Gastrocnemius medialis (tissue), 4 donors: Measurements from ENCODE around the gene OR52K1. TPM values are rescaled to one million over a fixed set of nuclear protein-coding genes. Genes with fewer than 3 reads are reported as not detected.

Experiments used
- ATAC-seq, 2 donors: fragments of 150-250 bp; one replicate each; pipeline ENCODE4 v1.9.1; 2016
- DNase-seq, 2 donors: peaks; one replicate each; pipeline ENCODE4 v3.0.0-alpha.2; 2019
- H3K27ac ChIP-seq, 4 donors: fragments of 200-600 bp; sonication (generic); 1 replicate in 1 of 4; 2 replicates in 3 of 4; pipeline ENCODE4 v1.5.1; 2016 to 2018; ENCODE audit warnings: mild to moderate bottlenecking in 2 of 4, moderate library complexity in 1 of 4
- H3K27me3 ChIP-seq, 3 donors: fragments of 200-600 bp; sonication (generic) in 2 of 3; 1 replicate in 1 of 3; 2 replicates in 2 of 3; pipeline versions ENCODE4 v1.5.1 to v1.6.0; 2016 to 2019; ENCODE audit warnings: mild to moderate bottlenecking in 1 of 3, moderate library complexity in 1 of 3
- H3K36me3 ChIP-seq, 2 donors: fragments of 200-600 bp; sonication (generic) in 1 of 2; one replicate each; pipeline ENCODE4 v1.5.1; 2017 to 2018
- H3K4me1 ChIP-seq, 2 donors: fragments of 200-600 bp; sonication (generic) in 1 of 2; one replicate each; pipeline ENCODE4 v1.5.1; 2016 to 2017; ENCODE audit warnings: mild to moderate bottlenecking in 2 of 2
- H3K4me3 ChIP-seq, 4 donors: fragments of 200-600 bp; sonication (generic) in 3 of 4; 1 replicate in 1 of 4; 2 replicates in 3 of 4; pipeline ENCODE4 v1.5.1; 2016 to 2019; ENCODE audit warnings: mild to moderate bottlenecking in 2 of 4
- H3K9me3 ChIP-seq, 3 donors: fragments of 200-600 bp; sonication (generic) in 2 of 3; 1 replicate in 1 of 3; 2 replicates in 2 of 3; pipeline ENCODE4 v1.5.1; 2016 to 2019
- POLR2A ChIP-seq, 2 donors: fragments of 450-650 bp; IDR thresholded peaks; one replicate each; pipeline ENCODE4 v1.6.1; 2017; ENCODE audit warnings: antibody characterized with exemption in 2 of 2, mild to moderate bottlenecking in 2 of 2, moderate library complexity in 2 of 2
- in situ Hi-C, 4 donors: fragments of 200-750 bp; cut with MboI; loops; one replicate each; pipeline versions ENCODE4 v1.15.0 to v1.8.0; 2017; ENCODE audit warnings: low sequenced_read_pairs in 4 of 4
- intact Hi-C: fragments of 100-400 bp; cut with DNase I; formaldehyde crosslinking; loops from one replicate; pipeline ENCODE4 v1.15.1; 2023; ENCODE audit warnings: low total_unique reads
- total RNA-seq, 4 donors: library from RNA; depleted of rRNA; stranded (reverse); fragments of >200 nt; gene quantifications; one replicate each; pipeline versions ENCODE4 v1.1.0 to v1.2.3, GENCODE V29; 2016
- TF ChIP-seq, protein P1 (sequence below), 5 experiments: fragments of 450-650 bp in 3 of 5; fragments of 200-600 bp in 2 of 5; sonication (generic) in 2 of 5; IDR thresholded peaks in 4 of 5; conservative IDR thresholded peaks in 1 of 5; 1 replicate in 4 of 5; 2 replicates in 1 of 5; pipeline ENCODE4 v1.5.1; 2016 to 2019; ENCODE audit warnings: antibody characterized with exemption in 5 of 5, mild to moderate bottlenecking in 3 of 5, moderate library complexity in 3 of 5

OR52K1 gene
- not detected for total RNA-seq

- Histone ChIP-seq H3K27ac (no peak within 1 kb of the TSS), H3K9me3 (no peaks in the 10 kb centered on the region), H3K36me3 (no peaks in the 10 kb centered on the region), H3K4me3 (no peak within 1 kb of the TSS), H3K4me1 (no peaks in the 10 kb centered on the region), H3K27me3 (no peaks in the 10 kb centered on the region)
- intact Hi-C loops (no loop called here), in situ Hi-C loops (no loop called here)
- DNase-seq: no peak
- no peak for ATAC-seq
- no peak for TF ChIP-seq POLR2A (IDR thresholded peaks at IDR 0.05)
- TF ChIP-seq, protein P1, sequence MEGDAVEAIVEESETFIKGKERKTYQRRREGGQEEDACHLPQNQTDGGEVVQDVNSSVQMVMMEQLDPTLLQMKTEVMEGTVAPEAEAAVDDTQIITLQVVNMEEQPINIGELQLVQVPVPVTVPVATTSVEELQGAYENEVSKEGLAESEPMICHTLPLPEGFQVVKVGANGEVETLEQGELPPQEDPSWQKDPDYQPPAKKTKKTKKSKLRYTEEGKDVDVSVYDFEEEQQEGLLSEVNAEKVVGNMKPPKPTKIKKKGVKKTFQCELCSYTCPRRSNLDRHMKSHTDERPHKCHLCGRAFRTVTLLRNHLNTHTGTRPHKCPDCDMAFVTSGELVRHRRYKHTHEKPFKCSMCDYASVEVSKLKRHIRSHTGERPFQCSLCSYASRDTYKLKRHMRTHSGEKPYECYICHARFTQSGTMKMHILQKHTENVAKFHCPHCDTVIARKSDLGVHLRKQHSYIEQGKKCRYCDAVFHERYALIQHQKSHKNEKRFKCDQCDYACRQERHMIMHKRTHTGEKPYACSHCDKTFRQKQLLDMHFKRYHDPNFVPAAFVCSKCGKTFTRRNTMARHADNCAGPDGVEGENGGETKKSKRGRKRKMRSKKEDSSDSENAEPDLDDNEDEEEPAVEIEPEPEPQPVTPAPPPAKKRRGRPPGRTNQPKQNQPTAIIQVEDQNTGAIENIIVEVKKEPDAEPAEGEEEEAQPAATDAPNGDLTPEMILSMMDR (IDR thresholded peaks at IDR 0.05 in 4 of 5, conservative IDR thresholded peaks at IDR 0.05 in 1 of 5): no peak
These were observed at the start of gene OR52K1 for GRCh38 chr11:4482445-4482844. OR52K1 (plus strand) TSS chr11:4482646; CDS start chr11:4488901, 6,255 bp downstream.

- H3K4me1 ChIP-seq: no peaks in the 10 kb centered on the region
- H3K27me3 ChIP-seq: no peaks in the 10 kb centered on the region
- H3K4me3 ChIP-seq: no peak overlapping the region
- no peaks in the 10 kb centered on the region for H3K9me3 ChIP-seq
- no peak for TF ChIP-seq POLR2A (IDR thresholded peaks at IDR 0.05)
- TF ChIP-seq, protein P1 (IDR thresholded peaks at IDR 0.05 in 4 of 5, conservative IDR thresholded peaks at IDR 0.05 in 1 of 5): no peak
- H3K27ac ChIP-seq: no peak overlapping the region
- H3K36me3 ChIP-seq: no peaks in the 10 kb centered on the region
- intact Hi-C loops: no loop called here
- no peak for ATAC-seq
- DNase-seq: no peak
- in situ Hi-C loops: no loop called here
These were observed 48.6 kb upstream of the OR52K1 start for GRCh38 chr11:4433856-4434255.

DNA sequence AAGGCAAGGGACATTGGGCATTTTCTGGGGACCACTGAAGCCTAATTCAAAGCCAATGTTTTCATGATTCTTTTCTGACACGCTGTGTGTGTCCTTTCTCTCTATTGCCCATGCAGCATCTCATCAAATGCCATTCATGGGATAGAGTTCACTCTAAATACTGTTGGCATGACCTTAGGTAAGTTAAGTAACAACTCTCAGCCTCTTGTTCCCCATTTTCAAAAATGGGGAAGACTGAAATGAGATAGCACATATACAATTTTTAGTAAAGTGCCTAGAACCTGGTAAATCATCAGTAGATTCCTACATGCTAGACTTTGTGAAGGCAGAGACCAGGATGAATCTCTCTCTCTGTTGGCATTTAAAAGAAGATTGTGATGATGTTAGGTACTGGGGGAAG, 46.0 kb upstream of the OR52K1 start:
- no peaks in the 10 kb centered on the region for H3K4me1 ChIP-seq
- in situ Hi-C loops (no loop called here), intact Hi-C loops (no loop called here)
- no peaks in the 10 kb centered on the region for H3K36me3 ChIP-seq
- ATAC-seq: no peak
- H3K4me3 ChIP-seq: no peak overlapping the region
- H3K9me3 ChIP-seq: no peaks in the 10 kb centered on the region
- DNase-seq: no peak
- TF ChIP-seq, protein P1 (IDR thresholded peaks at IDR 0.05 in 4 of 5, conservative IDR thresholded peaks at IDR 0.05 in 1 of 5): no peak
- H3K27me3 ChIP-seq: no peaks in the 10 kb centered on the region
- H3K27ac ChIP-seq: no peak overlapping the region

- Histone ChIP-seq H3K27me3 (no peaks in the 10 kb centered on the region), H3K4me3 (no peak overlapping the region), H3K36me3 (no peaks in the 10 kb centered on the region), H3K27ac (no peak overlapping the region), H3K4me1 (no peaks in the 10 kb centered on the region), H3K9me3 (no peaks in the 10 kb centered on the region)
- in situ Hi-C loops (no loop called here), intact Hi-C loops (loop anchor here (10.0 kb wide), 1 partner anchor 57 kb away; no protein-coding TSS in a partner anchor)
- DNase-seq: no peak
- no peak for ATAC-seq
- no peak for TF ChIP-seq POLR2A (IDR thresholded peaks at IDR 0.05)
- TF ChIP-seq, protein P1 (IDR thresholded peaks at IDR 0.05 in 4 of 5, conservative IDR thresholded peaks at IDR 0.05 in 1 of 5): no peak
These were observed 40.9 kb upstream of the OR52K1 start for GRCh38 chr11:4441515-4441914.

GRCh38 chr11:4443232-4443891, 39.1 kb upstream of the OR52K1 start:
- no peak for DNase-seq
- no peak overlapping the region for H3K27ac ChIP-seq
- ATAC-seq: no peak

More at GRCh38 chr11:4443232-4443891, 39.1 kb upstream of the OR52K1 start:
- H3K27me3 ChIP-seq: no peaks in the 10 kb centered on the region
- no peak for TF ChIP-seq POLR2A (IDR thresholded peaks at IDR 0.05)
- TF ChIP-seq, protein P1 (IDR thresholded peaks at IDR 0.05 in 4 of 5, conservative IDR thresholded peaks at IDR 0.05 in 1 of 5): no peak
- H3K9me3 ChIP-seq: no peaks in the 10 kb centered on the region
- H3K4me1 ChIP-seq: no peaks in the 10 kb centered on the region
- in situ Hi-C loops: no loop called here
- no peak overlapping the region for H3K4me3 ChIP-seq
- intact Hi-C loops: loop anchor here (10.0 kb wide), 1 partner anchor 59 kb away; no protein-coding TSS in a partner anchor
- no peaks in the 10 kb centered on the region for H3K36me3 ChIP-seq
